Measurements from ENCODE around the gene SCUBE2. TPM values are rescaled to one million over a fixed set of nuclear protein-coding genes. Genes with fewer than 3 reads are reported as not detected.

Gene SCUBE2
- total and polyA plus RNA-seq, 2 donors (not counting 1 experiment from before 2014, with no cell fraction given) = not detected

GRCh38 chr11:9092072-9092471 lies 673 bp upstream of the SCUBE2 start:
- WGBS (ENCODE audit: insufficient coverage) = 87% methylated on average over 3 of the region's 4 CpGs
- H3K36me3 ChIP-seq (replicated peaks in 1 of 2; ENCODE audit: control extremely low read depth in 1 of 2, control insufficient read depth in 1 of 2, extremely low read depth in 1 of 2, insufficient read depth in 2 of 2, low read length in 1 of 2) = no peaks in the 10 kb centered on the region
- Mint-ChIP-seq H3K27ac (no peak overlapping the region), H3K4me1 (peaks cover 13% of the 10 kb centered on the region), H3K4me3 (peak overlapping the region; percentile 73), H3K27me3 (peaks cover 73% of the 10 kb centered on the region), H3K9me3 (ENCODE audit: insufficient read depth) (no peaks in the 10 kb centered on the region)
- no peak for ATAC-seq (ENCODE audit: low read depth)
- TF ChIP-seq CTCF (IDR thresholded peaks at IDR 0.05) (no peak), EZH2 (IDR thresholded peaks at IDR 0.05; ENCODE audit: borderline replicate concordance, insufficient read depth, low read depth, low read length, poor library complexity, severe bottlenecking) (no peak)
- peak overlapping the region; percentile 69 for H3K4me2 ChIP-seq (replicated peaks; ENCODE audit: low read depth, low read length, poor library complexity, severe bottlenecking)
- no peak for DNase-seq
- H3K79me2 ChIP-seq (ENCODE audit: control insufficient read depth, insufficient read depth, low read length) = no peaks in the 10 kb centered on the region
- intact Hi-C loops (cut with micrococcal nuclease) = no loop called here
- CTCF ChIA-PET = interaction anchor here (1.0 kb wide), 1 partner anchor 415 kb away, joined by 4 read pairs; no protein-coding TSS in a partner anchor
- no peak overlapping the region for H3K27ac ChIP-seq (ENCODE audit: low read length in 2 of 2)
- POLR2A ChIA-PET = no interaction called here
- peaks cover 8 to 14% of the 10 kb centered on the region in 2 donors for H3K4me1 ChIP-seq (ENCODE audit: control insufficient read depth in 2 of 2, insufficient read depth in 2 of 2, low read length in 2 of 2)
- H3K27me3 ChIP-seq (replicated peaks in 1 of 4; ENCODE audit: control extremely low read depth in 1 of 4, control insufficient read depth in 3 of 4, insufficient read depth in 4 of 4, low read length in 3 of 4) = peaks cover 0 to 47% (median 18%) of the 10 kb centered on the region in 4 experiments
- H3K9ac ChIP-seq (ENCODE audit: low read length) = no peak overlapping the region
- no peaks in the 10 kb centered on the region for H4K20me1 ChIP-seq (ENCODE audit: control insufficient read depth, insufficient read depth, low read length, poor library complexity, severe bottlenecking)
- no peaks in the 10 kb centered on the region for H3K9me3 ChIP-seq (ENCODE audit: control extremely low read depth in 1 of 3, control insufficient read depth in 2 of 3, insufficient read depth in 1 of 3, low read length in 2 of 3)
- H2AFZ ChIP-seq (ENCODE audit: insufficient read depth, low read depth, low read length, poor library complexity, severe bottlenecking) = no peak overlapping the region
- no peak overlapping the region for H3K4me3 ChIP-seq (ENCODE audit: control extremely low read depth in 1 of 5, extremely low read depth in 1 of 5, insufficient read depth in 1 of 5, low read depth in 2 of 5, low read length in 4 of 5)

- H3K9ac ChIP-seq (ENCODE audit: low read length) = peak overlapping the region; percentile 32
Measured at GRCh38 chr11:9090488-9091043, 833 bp downstream of the SCUBE2 start.

More at GRCh38 chr11:9090488-9091043, 833 bp downstream of the SCUBE2 start:
- no peaks in the 10 kb centered on the region for H3K79me2 ChIP-seq (ENCODE audit: control insufficient read depth, insufficient read depth, low read length)
- peak overlapping the region in 1 of 5 experiments; percentile 9 for H3K4me3 ChIP-seq (ENCODE audit: control extremely low read depth in 1 of 5, extremely low read depth in 1 of 5, insufficient read depth in 1 of 5, low read depth in 2 of 5, low read length in 4 of 5)
- no peaks in the 10 kb centered on the region for H4K20me1 ChIP-seq (ENCODE audit: control insufficient read depth, insufficient read depth, low read length, poor library complexity, severe bottlenecking)
- H3K4me3 Mint-ChIP-seq = peak overlapping the region; percentile 68
- ATAC-seq (ENCODE audit: low read depth) = no peak
- intact Hi-C loops (cut with micrococcal nuclease) = no loop called here
- WGBS (ENCODE audit: insufficient coverage) = 19% methylated on average over 13 of the region's 20 CpGs
- ChIA-PET POLR2A (no interaction called here), CTCF (no interaction called here)
- no peaks in the 10 kb centered on the region for H3K36me3 ChIP-seq (replicated peaks in 1 of 2; ENCODE audit: control extremely low read depth in 1 of 2, control insufficient read depth in 1 of 2, extremely low read depth in 1 of 2, insufficient read depth in 2 of 2, low read length in 1 of 2)
- H3K27ac Mint-ChIP-seq = no peak overlapping the region
- H3K27me3 Mint-ChIP-seq = peaks cover 68% of the 10 kb centered on the region
- peaks cover 13% of the 10 kb centered on the region for H3K4me1 Mint-ChIP-seq
- peak overlapping the region; percentile 69 for H3K4me2 ChIP-seq (replicated peaks; ENCODE audit: low read depth, low read length, poor library complexity, severe bottlenecking)
- H2AFZ ChIP-seq (ENCODE audit: insufficient read depth, low read depth, low read length, poor library complexity, severe bottlenecking) = peak overlapping the region; percentile 49
- no peaks in the 10 kb centered on the region for H3K9me3 Mint-ChIP-seq (ENCODE audit: insufficient read depth)
- DNase-seq = no peak
- H3K9me3 ChIP-seq (ENCODE audit: control extremely low read depth in 1 of 3, control insufficient read depth in 2 of 3, insufficient read depth in 1 of 3, low read length in 2 of 3) = no peaks in the 10 kb centered on the region
- no peak overlapping the region for H3K27ac ChIP-seq (ENCODE audit: low read length in 2 of 2)
- peaks cover 0 to 43% (median 16%) of the 10 kb centered on the region in 4 experiments for H3K27me3 ChIP-seq (replicated peaks in 1 of 4; ENCODE audit: control extremely low read depth in 1 of 4, control insufficient read depth in 3 of 4, insufficient read depth in 4 of 4, low read length in 3 of 4)
- TF ChIP-seq CTCF (IDR thresholded peaks at IDR 0.05) (no peak), EZH2 (IDR thresholded peaks at IDR 0.05; ENCODE audit: borderline replicate concordance, insufficient read depth, low read depth, low read length, poor library complexity, severe bottlenecking) (no peak)
- peaks cover 8 to 14% of the 10 kb centered on the region in 2 donors for H3K4me1 ChIP-seq (ENCODE audit: control insufficient read depth in 2 of 2, insufficient read depth in 2 of 2, low read length in 2 of 2)
